GM12875 (cell line): Measurements from ENCODE around the gene DENND1B.

Experiments used
- H3K4me3 ChIP-seq: one replicate; pipeline ENCODE4 v1.5.1; 2011; ENCODE audit warnings: low read depth, low read length, control low read depth
- TF ChIP-seq, protein P1 (sequence below): IDR thresholded peaks from 2 replicates; pipeline ENCODE4 v1.5.1; 2011; ENCODE audit warnings: low read depth, mild to moderate bottlenecking, control low read depth, inconsistent platforms, low read length, moderate library complexity, borderline replicate concordance; ENCODE audit not compliant: insufficient read depth

The DENND1B gene

DNA sequence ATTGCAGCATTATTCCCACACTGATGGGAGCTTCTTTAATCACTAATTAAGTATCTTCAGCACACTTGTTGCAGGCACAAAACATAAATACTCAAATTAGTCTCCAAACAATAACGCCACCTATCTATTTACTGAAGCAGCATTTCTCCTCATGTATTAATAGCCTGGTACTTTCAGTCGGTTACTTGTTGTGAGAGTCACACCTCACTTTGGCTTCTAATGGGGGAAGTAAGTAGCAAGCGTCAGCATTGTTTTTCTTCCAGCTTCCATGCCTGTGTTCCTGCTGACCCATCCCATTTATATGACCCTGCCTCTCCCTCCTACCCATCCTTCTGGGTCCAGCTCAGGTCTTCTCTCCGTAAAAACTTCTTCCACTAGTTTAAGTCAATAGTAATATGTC, 31.9 kb upstream of the DENND1B start:
- TF ChIP-seq, protein P1, sequence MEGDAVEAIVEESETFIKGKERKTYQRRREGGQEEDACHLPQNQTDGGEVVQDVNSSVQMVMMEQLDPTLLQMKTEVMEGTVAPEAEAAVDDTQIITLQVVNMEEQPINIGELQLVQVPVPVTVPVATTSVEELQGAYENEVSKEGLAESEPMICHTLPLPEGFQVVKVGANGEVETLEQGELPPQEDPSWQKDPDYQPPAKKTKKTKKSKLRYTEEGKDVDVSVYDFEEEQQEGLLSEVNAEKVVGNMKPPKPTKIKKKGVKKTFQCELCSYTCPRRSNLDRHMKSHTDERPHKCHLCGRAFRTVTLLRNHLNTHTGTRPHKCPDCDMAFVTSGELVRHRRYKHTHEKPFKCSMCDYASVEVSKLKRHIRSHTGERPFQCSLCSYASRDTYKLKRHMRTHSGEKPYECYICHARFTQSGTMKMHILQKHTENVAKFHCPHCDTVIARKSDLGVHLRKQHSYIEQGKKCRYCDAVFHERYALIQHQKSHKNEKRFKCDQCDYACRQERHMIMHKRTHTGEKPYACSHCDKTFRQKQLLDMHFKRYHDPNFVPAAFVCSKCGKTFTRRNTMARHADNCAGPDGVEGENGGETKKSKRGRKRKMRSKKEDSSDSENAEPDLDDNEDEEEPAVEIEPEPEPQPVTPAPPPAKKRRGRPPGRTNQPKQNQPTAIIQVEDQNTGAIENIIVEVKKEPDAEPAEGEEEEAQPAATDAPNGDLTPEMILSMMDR: no peak
- no peak overlapping the region for H3K4me3 ChIP-seq

DNA sequence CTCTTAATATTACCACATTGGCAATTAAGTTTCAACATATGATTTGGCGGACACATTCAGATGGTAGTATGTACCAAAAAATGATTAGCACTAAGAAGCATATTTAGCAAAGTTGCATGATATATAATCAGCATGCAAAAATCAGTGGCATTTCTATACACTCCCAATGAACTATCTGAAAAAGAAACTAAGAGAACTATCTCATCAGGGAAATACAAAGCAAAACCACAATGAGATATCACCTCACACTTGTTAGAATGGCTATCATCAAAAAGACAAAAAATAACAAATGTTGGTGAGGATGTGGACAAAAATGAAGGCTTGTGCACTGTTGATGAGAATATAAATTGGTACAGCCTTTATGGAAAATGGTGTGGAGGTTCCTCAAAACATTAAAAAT, 31.4 kb upstream of the DENND1B start:
- H3K4me3 ChIP-seq: no peak overlapping the region
- TF ChIP-seq, protein P1: no peak

DNA sequence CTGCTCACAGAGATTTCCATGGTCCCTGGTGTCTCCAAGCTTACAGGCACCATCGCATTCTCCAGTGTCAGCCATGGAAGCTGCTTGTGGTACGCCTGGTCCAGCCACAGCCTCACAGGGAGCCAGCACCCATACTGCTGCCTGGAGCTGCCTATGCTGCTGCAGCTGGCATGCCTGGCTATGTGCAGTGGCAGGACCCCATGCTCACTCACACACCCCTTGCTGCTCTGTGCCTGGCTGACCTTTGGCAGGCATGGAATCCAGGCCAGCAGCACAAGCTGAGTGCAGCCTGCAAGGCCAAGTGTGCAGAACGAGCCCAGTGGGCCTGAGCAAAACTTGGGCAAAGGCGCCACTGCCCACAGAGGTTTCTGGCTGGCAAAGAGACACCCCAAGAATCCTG, 26.4 kb upstream of the DENND1B start:
- TF ChIP-seq, protein P1: no peak
- no peak overlapping the region for H3K4me3 ChIP-seq

DNA sequence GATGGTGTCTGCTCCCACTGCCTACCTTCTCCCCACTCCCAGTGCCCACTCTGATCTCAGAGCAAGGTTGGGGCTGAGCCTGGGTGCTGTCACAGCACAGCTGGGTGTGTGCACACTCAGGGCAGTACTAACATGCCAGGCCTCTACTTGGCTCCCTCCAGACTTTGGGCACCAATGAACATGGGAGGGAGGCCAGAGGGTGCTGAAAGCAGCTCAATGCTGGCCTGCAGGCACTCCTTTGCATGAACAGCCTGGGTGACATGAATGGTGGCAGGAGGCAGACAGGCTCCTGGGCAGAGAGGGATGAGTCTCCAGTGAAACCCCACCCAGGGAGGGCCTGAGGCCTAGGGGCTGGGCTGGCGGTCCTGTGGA, 25.8 kb upstream of the DENND1B start:
- TF ChIP-seq, protein P1: no peak
- no peak overlapping the region for H3K4me3 ChIP-seq

DNA sequence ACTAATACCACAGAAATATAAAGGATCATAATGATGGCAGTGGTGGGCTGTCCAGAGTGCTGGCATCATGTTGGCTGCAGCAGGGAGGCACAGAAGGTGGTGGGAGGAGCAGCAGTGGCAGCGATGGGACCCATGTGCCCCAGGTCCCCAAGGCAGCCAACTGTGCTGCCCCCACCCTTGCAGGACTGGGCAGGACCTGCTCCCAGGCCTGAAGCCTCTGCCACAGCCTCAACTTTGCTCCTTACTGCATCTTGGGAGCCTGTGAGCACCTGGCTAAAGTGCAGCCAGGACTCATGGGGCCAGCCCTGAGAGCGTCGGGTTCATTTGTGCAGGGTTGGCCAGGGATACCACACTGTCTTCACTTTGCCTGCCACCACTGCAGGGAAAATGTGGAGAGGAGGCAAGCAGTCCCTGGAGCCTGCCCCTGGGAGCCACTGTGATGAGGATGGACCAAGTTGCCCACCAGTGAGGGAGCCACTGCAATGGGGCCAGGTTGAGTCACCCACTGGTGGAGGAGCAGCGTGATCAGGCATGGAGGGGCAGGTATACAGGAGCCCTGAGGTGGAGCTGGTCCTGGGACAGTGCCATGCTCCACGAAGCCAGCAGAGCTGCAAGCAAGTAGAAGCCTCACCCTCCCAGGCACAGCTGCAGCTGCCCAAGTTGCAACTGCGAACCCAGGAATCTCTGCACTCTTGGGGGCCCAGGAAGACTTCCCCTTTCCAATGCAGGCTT, 25.3 kb upstream of the DENND1B start:
- TF ChIP-seq, protein P1: no peak
- no peak overlapping the region for H3K4me3 ChIP-seq

DNA sequence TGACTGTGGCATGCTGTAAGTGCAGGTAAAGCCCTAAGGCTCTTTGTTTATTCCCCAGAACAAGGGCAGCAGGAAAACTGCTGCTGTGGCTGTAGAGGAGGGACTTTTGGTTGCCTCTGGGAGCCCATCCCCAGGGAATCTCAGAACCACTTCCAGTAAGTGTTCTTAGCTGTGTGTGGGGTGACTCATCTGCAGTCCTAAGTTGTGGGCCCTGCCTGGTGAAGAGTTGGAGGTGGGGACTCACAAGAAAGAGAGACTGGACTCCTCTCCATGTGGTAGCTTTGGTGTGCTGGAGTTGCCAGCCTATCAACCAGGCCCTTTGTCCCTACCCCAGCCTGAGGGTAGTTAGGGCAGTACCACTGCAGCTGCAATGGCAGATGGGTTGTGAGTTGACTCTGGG, 24.0 kb upstream of the DENND1B start:
- TF ChIP-seq, protein P1: no peak

DNA sequence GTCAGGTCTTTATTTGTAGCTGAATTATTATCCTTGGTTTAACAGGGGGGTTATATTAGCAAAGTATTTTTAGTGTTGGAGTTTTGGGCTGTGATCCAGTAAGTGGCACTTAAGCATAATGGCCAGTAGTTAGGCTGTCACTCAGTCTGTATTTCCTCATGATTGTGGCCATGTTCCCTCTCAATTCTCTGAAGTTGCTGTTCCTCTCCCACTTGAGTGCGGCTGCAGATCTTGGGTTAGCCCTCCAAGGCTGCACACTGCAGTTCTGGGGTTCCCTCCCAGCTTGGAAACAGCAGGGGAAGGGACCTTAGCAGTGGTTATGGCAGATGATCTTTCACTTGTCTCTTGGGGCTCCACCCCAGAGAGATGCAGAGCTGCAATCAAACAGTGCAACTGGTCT, 23.2 kb upstream of the DENND1B start:
- no peak overlapping the region for H3K4me3 ChIP-seq
- TF ChIP-seq, protein P1: no peak

More for the DNA sequence above, 24.0 kb upstream of the DENND1B start:
- no peak overlapping the region for H3K4me3 ChIP-seq
